DND-41 (cell line): ENCODE results near the gene PHF14.

ENCODE experiments used
- CTCF ChIP-seq: IDR thresholded peaks from 2 replicates; pipeline ENCODE4 v1.5.1; 2012; ENCODE audit warnings: borderline replicate concordance, low read length, moderate library complexity, mild to moderate bottlenecking; ENCODE audit not compliant: poor library complexity, severe bottlenecking; ENCODE audit errors: extremely low read depth
- EZH2 ChIP-seq: IDR thresholded peaks from 3 replicates; pipeline ENCODE4 v1.6.1; 2012; ENCODE audit warnings: borderline replicate concordance, low read depth, mild to moderate bottlenecking, moderate library complexity, low read length, inconsistent platforms; ENCODE audit not compliant: severe bottlenecking

GRCh38 chr7:11188529-11189310, 215.0 kb downstream of the PHF14 start:
- no peak for TF ChIP-seq EZH2
- no peak for TF ChIP-seq CTCF
